Measurements from ENCODE around the gene MTX3.

DNA sequence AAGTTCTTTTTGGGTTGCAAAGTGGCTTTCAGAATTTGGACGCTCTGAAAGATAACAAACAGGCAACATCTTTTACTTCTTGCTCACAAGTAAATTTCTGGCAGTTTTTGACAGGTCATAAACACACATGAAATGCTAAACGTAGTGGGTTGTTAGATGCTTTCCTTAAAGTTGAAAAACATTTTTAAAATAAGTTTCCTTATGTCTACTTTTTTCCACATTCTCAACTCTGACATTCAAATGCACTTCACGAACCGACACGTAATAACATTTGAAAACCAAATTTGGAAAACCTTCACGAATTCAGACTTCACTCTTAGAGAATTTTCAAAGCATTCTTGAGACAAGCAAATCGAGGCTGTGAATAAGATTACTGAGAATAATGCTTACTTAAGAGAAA is 26.9 kb downstream of the MTX3 start:
- no peak for TF ChIP-seq POLR2A (IDR thresholded peaks at IDR 0.05)
- TF ChIP-seq, protein P1, sequence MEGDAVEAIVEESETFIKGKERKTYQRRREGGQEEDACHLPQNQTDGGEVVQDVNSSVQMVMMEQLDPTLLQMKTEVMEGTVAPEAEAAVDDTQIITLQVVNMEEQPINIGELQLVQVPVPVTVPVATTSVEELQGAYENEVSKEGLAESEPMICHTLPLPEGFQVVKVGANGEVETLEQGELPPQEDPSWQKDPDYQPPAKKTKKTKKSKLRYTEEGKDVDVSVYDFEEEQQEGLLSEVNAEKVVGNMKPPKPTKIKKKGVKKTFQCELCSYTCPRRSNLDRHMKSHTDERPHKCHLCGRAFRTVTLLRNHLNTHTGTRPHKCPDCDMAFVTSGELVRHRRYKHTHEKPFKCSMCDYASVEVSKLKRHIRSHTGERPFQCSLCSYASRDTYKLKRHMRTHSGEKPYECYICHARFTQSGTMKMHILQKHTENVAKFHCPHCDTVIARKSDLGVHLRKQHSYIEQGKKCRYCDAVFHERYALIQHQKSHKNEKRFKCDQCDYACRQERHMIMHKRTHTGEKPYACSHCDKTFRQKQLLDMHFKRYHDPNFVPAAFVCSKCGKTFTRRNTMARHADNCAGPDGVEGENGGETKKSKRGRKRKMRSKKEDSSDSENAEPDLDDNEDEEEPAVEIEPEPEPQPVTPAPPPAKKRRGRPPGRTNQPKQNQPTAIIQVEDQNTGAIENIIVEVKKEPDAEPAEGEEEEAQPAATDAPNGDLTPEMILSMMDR (IDR thresholded peaks at IDR 0.05): no peak
